Lower lobe of right lung (tissue), 2 donors: ENCODE measurements around the gene ZCCHC13. TPM values are rescaled to one million over a fixed set of nuclear protein-coding genes. Genes with fewer than 3 reads are reported as not detected.
A peak's percentile ranks its signal among the peaks of the same experiment; 100 is the strongest.

Source experiments
- ATAC-seq, 2 donors: fragments of 200-7000 bp; cut with Tn5 transposase; one replicate each; pipeline ENCODE4 v1.9.1; 2020 to 2022; ENCODE audit warnings: mild to moderate bottlenecking in 2 of 2, moderate library complexity in 2 of 2
- DNase-seq: peaks from one replicate; pipeline ENCODE4 v3.0.0-alpha.2; 2020
- H3K27ac ChIP-seq: fragments of 200-600 bp; one replicate; pipeline ENCODE4 v1.8.0; 2022
- H3K27me3 ChIP-seq: fragments of 200-600 bp; one replicate; pipeline ENCODE4 v1.8.0; 2022; ENCODE audit warnings: low read depth
- H3K36me3 ChIP-seq: fragments of 200-600 bp; one replicate; pipeline ENCODE4 v1.8.0; 2022; ENCODE audit warnings: mild to moderate bottlenecking
- H3K4me1 ChIP-seq: fragments of 200-600 bp; one replicate; pipeline ENCODE4 v1.8.0; 2022
- H3K4me3 ChIP-seq: fragments of 200-600 bp; one replicate; pipeline ENCODE4 v1.8.0; 2022; ENCODE audit warnings: mild to moderate bottlenecking
- H3K9me3 ChIP-seq: fragments of 200-600 bp; one replicate; pipeline ENCODE4 v1.8.0; 2022
- intact Hi-C: fragments of 100-400 bp; cut with DNase I; formaldehyde crosslinking; loops from one replicate; pipeline ENCODE4 v1.11.0; 2022
- total RNA-seq: library from RNA; stranded (reverse); fragmentation: NEBNext Ultra II Directional; extraction: Animal tissue kit (Norgen Biotek cat#: 25700); gene quantifications from one replicate; pipeline ENCODE4 v1.2.1, GENCODE V29; 2021
- TF ChIP-seq, protein P1 (sequence below): fragments of 200-600 bp; IDR thresholded peaks from one replicate; pipeline ENCODE4 v1.8.0; 2022; ENCODE audit warnings: antibody characterized with exemption, mild to moderate bottlenecking
- donor health status: DM: no; HTN: yes; CAD: no; lungs with severe emphysema.

Gene ZCCHC13
- total RNA-seq, 1 donor from 2014 or later, result not detected

DNA sequence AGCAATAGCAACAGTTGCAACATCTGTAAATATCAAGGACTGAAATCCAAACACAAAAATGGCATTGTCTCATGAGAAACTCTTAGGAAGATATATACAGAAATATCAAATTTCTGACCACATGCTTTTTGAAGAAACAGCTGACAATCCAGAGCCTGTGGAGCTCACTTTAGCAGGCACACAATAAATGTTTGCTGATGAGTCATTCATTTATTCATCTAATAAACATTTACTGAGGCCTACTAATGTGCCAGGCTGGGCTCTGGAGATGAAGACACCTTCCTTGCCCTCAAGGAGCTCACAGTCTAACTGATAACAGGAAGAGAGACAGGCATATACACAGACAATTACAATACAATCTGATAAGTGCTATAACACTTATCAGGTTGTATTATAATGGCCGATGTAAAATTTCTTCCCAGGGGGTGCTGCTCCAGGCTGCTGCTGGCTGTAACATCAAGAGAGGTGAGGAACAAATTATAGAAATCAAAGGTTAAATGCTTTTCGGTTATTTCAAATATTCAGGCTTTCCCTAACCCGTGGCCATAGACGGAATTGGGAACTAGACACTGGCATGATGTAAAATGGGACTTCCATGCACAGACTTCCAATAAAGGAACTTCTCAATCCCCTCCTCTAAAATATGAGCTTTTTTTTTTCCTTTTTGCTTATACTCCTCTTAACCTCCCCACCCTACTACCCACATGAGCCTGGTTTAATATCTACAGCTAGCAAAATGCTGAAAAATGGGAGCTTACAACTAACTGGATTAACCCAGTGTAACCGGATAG, 16.8 kb upstream of the ZCCHC13 start:
- no peak overlapping the region for H3K27ac ChIP-seq
- H3K4me3 ChIP-seq, result no peak overlapping the region
- TF ChIP-seq, protein P1, sequence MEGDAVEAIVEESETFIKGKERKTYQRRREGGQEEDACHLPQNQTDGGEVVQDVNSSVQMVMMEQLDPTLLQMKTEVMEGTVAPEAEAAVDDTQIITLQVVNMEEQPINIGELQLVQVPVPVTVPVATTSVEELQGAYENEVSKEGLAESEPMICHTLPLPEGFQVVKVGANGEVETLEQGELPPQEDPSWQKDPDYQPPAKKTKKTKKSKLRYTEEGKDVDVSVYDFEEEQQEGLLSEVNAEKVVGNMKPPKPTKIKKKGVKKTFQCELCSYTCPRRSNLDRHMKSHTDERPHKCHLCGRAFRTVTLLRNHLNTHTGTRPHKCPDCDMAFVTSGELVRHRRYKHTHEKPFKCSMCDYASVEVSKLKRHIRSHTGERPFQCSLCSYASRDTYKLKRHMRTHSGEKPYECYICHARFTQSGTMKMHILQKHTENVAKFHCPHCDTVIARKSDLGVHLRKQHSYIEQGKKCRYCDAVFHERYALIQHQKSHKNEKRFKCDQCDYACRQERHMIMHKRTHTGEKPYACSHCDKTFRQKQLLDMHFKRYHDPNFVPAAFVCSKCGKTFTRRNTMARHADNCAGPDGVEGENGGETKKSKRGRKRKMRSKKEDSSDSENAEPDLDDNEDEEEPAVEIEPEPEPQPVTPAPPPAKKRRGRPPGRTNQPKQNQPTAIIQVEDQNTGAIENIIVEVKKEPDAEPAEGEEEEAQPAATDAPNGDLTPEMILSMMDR, result no peak
- intact Hi-C loops, result no loop called here
- DNase-seq (no peak), ATAC-seq (no peak)
- H3K27me3 ChIP-seq, result no peaks in the 10 kb centered on the region
- no peaks in the 10 kb centered on the region for H3K9me3 ChIP-seq
- peaks cover 18% of the 10 kb centered on the region for H3K36me3 ChIP-seq
- peaks cover 31% of the 10 kb centered on the region for H3K4me1 ChIP-seq

DNA sequence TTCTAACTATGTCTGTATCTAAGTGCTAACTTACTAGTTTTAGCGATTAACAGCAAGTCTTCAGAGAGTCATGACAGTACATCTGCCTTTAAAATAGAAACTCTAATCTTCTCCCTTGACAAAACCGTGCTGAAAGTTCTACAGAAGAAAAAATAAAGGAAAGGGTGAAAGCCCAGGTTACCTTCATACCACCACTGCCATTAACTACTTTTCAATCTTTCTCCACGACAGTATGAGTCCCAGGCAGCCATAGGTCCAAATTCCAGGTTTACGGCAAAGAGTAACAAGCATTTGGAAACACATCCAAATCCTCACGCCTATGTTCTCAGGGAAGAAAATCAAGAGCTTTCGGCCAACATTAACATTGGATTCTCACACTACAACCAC, 12.4 kb upstream of the ZCCHC13 start:
- H3K36me3 ChIP-seq, result peaks cover under 1% of the 10 kb centered on the region
- DNase-seq (no peak), ATAC-seq (peak in 1 of 2 donors; percentile 5)
- H3K4me3 ChIP-seq, result peak overlapping the region; percentile 68
- peak overlapping the region; percentile 87 for H3K27ac ChIP-seq
- no peaks in the 10 kb centered on the region for H3K27me3 ChIP-seq
- no peaks in the 10 kb centered on the region for H3K9me3 ChIP-seq
- intact Hi-C loops, result no loop called here
- H3K4me1 ChIP-seq, result peaks cover 19% of the 10 kb centered on the region
- TF ChIP-seq, protein P1, result no peak

DNA sequence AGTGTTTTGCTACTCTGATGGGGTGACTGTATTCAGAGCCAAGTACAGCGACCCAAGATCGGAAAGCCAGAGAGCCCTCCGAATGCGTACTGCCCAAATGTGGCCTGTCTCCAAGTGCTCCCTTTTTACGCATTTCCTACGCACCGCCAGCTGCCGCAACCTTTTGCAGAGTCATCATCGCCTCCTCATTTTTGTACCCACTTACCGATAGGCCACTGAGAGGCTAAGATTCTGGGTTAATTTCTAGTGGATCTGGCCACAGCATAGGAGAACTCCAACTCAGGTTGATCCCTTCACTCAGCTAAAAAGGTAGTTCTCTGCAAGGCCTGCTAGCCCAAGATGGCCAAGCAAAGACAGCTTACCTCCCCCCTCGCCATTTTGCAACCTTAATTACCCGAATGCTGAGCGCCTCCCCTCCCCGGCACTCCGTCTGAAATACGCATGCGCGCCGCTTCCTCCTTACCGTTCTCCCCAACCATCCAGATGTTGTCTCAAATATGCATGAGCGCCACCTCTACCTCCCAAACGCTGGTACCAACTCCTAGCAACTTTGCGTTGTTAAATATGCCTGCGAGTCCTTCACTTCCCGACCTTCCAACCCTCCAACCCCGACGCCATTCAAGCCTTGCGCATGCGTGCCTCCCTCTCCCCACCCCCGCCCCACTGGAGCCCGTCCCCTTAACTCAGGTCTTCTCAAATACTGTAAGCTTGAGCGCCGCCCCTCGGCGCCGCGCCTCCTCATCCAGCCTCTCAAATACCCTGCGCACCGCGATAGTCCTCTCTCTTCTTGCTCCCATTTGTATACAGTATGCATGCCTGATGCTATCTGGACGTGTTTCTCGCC, 11.8 kb upstream of the ZCCHC13 start:
- H3K27ac ChIP-seq, result peak overlapping the region; percentile 87
- ATAC-seq, result peak; percentile 95 to 98
- H3K4me3 ChIP-seq, result peak overlapping the region; percentile 68
- H3K27me3 ChIP-seq, result no peaks in the 10 kb centered on the region
- intact Hi-C loops, result no loop called here
- peak; percentile 92 for DNase-seq
- H3K4me1 ChIP-seq, result peaks cover 15% of the 10 kb centered on the region
- H3K36me3 ChIP-seq, result no peaks in the 10 kb centered on the region
- H3K9me3 ChIP-seq, result no peaks in the 10 kb centered on the region
- TF ChIP-seq, protein P1, result peak; percentile 13

DNA sequence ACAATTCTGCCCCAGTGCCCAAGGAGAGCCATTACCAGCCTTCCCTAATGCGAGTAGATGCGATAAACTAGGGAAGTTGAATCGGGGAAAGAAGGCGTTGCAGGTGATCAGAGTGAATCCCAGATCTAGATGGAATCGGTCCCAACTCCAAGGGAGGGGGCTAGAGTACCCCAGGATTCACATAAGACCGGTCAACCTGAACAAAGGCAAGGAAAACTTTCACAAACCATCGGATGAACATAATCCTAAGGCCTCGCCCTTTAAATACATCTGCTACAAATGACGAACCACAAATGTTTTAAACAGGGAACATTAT, 11.2 kb upstream of the ZCCHC13 start:
- TF ChIP-seq, protein P1, result no peak
- ATAC-seq, result peak; percentile 1 to 3
- DNase-seq, result no peak
- Histone ChIP-seq H3K4me1 (peaks cover 14% of the 10 kb centered on the region), H3K36me3 (no peaks in the 10 kb centered on the region), H3K27me3 (no peaks in the 10 kb centered on the region), H3K9me3 (no peaks in the 10 kb centered on the region), H3K4me3 (peak overlapping the region; percentile 68), H3K27ac (peak overlapping the region; percentile 87)
- intact Hi-C loops, result no loop called here

DNA sequence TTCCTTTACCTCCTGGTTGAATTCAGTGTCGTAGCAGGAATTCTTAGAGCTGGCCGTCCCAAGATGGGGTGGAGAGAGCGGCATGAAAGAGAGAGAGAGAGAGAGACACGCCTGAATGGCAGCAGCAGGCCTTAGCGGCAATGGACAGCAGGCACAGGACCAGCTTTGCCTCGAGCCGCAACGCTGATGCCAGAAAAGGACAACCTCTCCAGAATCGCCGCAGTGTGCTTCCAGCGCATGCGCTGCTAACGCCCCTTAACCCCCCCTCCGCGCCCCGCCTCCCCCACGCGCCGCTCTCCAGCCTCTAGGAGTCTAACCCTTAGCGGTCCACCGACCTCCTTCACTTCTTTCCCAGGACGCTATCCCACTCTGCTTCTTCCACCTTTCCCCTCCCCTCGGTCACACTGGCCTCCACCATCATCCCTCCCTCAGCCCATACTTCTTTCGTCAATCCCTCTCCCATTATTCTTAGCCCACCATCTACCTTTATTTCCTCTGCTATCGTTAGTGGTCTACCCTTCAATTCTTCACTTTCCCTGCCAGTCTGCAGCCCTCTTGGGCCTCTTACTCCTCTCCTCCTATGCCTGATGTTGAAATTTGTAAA, 10.5 kb upstream of the ZCCHC13 start:
- intact Hi-C loops, result no loop called here
- Histone ChIP-seq H3K4me3 (peak overlapping the region; percentile 68), H3K9me3 (no peaks in the 10 kb centered on the region), H3K27ac (peak overlapping the region; percentile 87), H3K27me3 (no peaks in the 10 kb centered on the region), H3K36me3 (no peaks in the 10 kb centered on the region), H3K4me1 (peaks cover 7% of the 10 kb centered on the region)
- TF ChIP-seq, protein P1, result no peak
- DNase-seq (peak; percentile 77), ATAC-seq (peak; percentile 86 to 93)
